ENCODE data around the gene COX19.

COX19 gene

GRCh38 chr7:987909-988308 is 12.6 kb upstream of the COX19 start:
- Histone ChIP-seq H3K4me1 (ENCODE audit: low read length) (no peaks in the 10 kb centered on the region), H3K4me2 (ENCODE audit: low read depth, low read length) (no peak overlapping the region), H3K9me2 (replicated peaks; ENCODE audit: insufficient read depth, low read length) (no peaks in the 10 kb centered on the region), H3K4me3 (ENCODE audit: low read length) (no peak overlapping the region), H3K27ac (ENCODE audit: low read length) (no peak overlapping the region), H4K20me1 (ENCODE audit: insufficient read depth, low read length) (no peaks in the 10 kb centered on the region), H3K79me2 (ENCODE audit: low read length) (no peaks in the 10 kb centered on the region), H3F3A (ENCODE audit: insufficient read depth, low read length) (no peaks in the 10 kb centered on the region), H3K27me3 (replicated peaks; ENCODE audit: insufficient read depth, low read length) (peaks cover 50% of the 10 kb centered on the region), H3K9ac (ENCODE audit: low read length) (no peak overlapping the region), H3K9me3 (replicated peaks; ENCODE audit: insufficient read depth, low read length) (no peaks in the 10 kb centered on the region), H3K36me3 (replicated peaks; ENCODE audit: insufficient read depth, low read length) (no peaks in the 10 kb centered on the region), H2AFZ (ENCODE audit: low read length) (no peak overlapping the region)
- no peak for TF ChIP-seq EZH2phosphoT487 (IDR thresholded peaks at IDR 0.05; ENCODE audit: low read length)
- TF ChIP-seq CTCF (IDR thresholded peaks at IDR 0.05; ENCODE audit: low read length): no peak
- TF ChIP-seq EZH2 (optimal IDR thresholded peaks at IDR 0.05; ENCODE audit: low read depth, low read length): no peak
- no peak for DNase-seq

- Histone ChIP-seq H3K4me1 (ENCODE audit: low read length) (no peaks in the 10 kb centered on the region), H3K9me2 (replicated peaks; ENCODE audit: insufficient read depth, low read length) (no peaks in the 10 kb centered on the region), H4K20me1 (ENCODE audit: insufficient read depth, low read length) (no peaks in the 10 kb centered on the region)
Observed at GRCh38 chr7:986766-987751, 11.7 kb upstream of the COX19 start.

GRCh38 chr7:985915-986741 is 10.8 kb upstream of the COX19 start:
- Histone ChIP-seq H3K27me3 (replicated peaks; ENCODE audit: insufficient read depth, low read length) (peaks cover 64% of the 10 kb centered on the region), H3K4me2 (ENCODE audit: low read depth, low read length) (no peak overlapping the region), H3K9me2 (replicated peaks; ENCODE audit: insufficient read depth, low read length) (no peaks in the 10 kb centered on the region), H3K4me1 (ENCODE audit: low read length) (no peaks in the 10 kb centered on the region), H2AFZ (ENCODE audit: low read length) (no peak overlapping the region), H3K4me3 (ENCODE audit: low read length) (no peak overlapping the region), H3K27ac (ENCODE audit: low read length) (no peak overlapping the region), H3K36me3 (replicated peaks; ENCODE audit: insufficient read depth, low read length) (no peaks in the 10 kb centered on the region), H3K9ac (ENCODE audit: low read length) (no peak overlapping the region), H3K79me2 (ENCODE audit: low read length) (no peaks in the 10 kb centered on the region), H4K20me1 (ENCODE audit: insufficient read depth, low read length) (no peaks in the 10 kb centered on the region), H3F3A (ENCODE audit: insufficient read depth, low read length) (no peaks in the 10 kb centered on the region), H3K9me3 (replicated peaks; ENCODE audit: insufficient read depth, low read length) (no peaks in the 10 kb centered on the region)
- TF ChIP-seq CTCF (IDR thresholded peaks at IDR 0.05; ENCODE audit: low read length) (no peak), EZH2 (optimal IDR thresholded peaks at IDR 0.05; ENCODE audit: low read depth, low read length) (no peak), EZH2phosphoT487 (IDR thresholded peaks at IDR 0.05; ENCODE audit: low read length) (no peak)
- DNase-seq: no peak

More at GRCh38 chr7:986766-987751, 11.7 kb upstream of the COX19 start:
- H3K79me2 ChIP-seq (ENCODE audit: low read length): no peaks in the 10 kb centered on the region
- H3K9ac ChIP-seq (ENCODE audit: low read length): no peak overlapping the region
- TF ChIP-seq CTCF (IDR thresholded peaks at IDR 0.05; ENCODE audit: low read length): no peak
- TF ChIP-seq EZH2 (optimal IDR thresholded peaks at IDR 0.05; ENCODE audit: low read depth, low read length): no peak
- TF ChIP-seq EZH2phosphoT487 (IDR thresholded peaks at IDR 0.05; ENCODE audit: low read length): no peak
- no peak overlapping the region for H3K4me3 ChIP-seq (ENCODE audit: low read length)
- H3K27ac ChIP-seq (ENCODE audit: low read length): no peak overlapping the region
- H3K27me3 ChIP-seq (replicated peaks; ENCODE audit: insufficient read depth, low read length): peaks cover 58% of the 10 kb centered on the region
- DNase-seq: no peak
- H3K4me2 ChIP-seq (ENCODE audit: low read depth, low read length): no peak overlapping the region
- no peaks in the 10 kb centered on the region for H3K36me3 ChIP-seq (replicated peaks; ENCODE audit: insufficient read depth, low read length)
- no peaks in the 10 kb centered on the region for H3K9me3 ChIP-seq (replicated peaks; ENCODE audit: insufficient read depth, low read length)
- no peak overlapping the region for H2AFZ ChIP-seq (ENCODE audit: low read length)
- H3F3A ChIP-seq (ENCODE audit: insufficient read depth, low read length): no peaks in the 10 kb centered on the region
